GM23338 (cell line): ENCODE data around the gene ECSCR. TPM values are rescaled to one million over a fixed set of nuclear protein-coding genes. Genes with fewer than 3 reads are reported as not detected.

Source experiments
- ATAC-seq: fragments of 200-7000 bp; cut with Tn5 transposase; 3 replicates; pipeline ENCODE4 v1.9.1; 2020
- DNase-seq: peaks from one replicate; pipeline ENCODE4 v3.0.0-alpha.2; 2015; ENCODE audit warnings: low spot score
- H2AFZ ChIP-seq: fragments of 200-600 bp; sonication (generic); 2 replicates; pipeline ENCODE4 v1.8.0; 2016; ENCODE audit warnings: antibody characterized with exemption, mild to moderate bottlenecking, moderate library complexity
- H3F3A ChIP-seq: fragments of 200-600 bp; sonication (generic); replicated peaks from 2 replicates; pipeline ENCODE4 v1.8.0; 2017; ENCODE audit warnings: antibody characterized with exemption, mixed run types, low read depth
- H3K27ac ChIP-seq: fragments of 200-600 bp; sonication (generic); 2 replicates; pipeline ENCODE4 v1.6.1; 2016; ENCODE audit warnings: low read depth
- H3K27me3 ChIP-seq: fragments of 200-600 bp; sonication (generic); 2 replicates; pipeline ENCODE4 v1.8.0; 2016; ENCODE audit warnings: mild to moderate bottlenecking, mixed run types, moderate library complexity; ENCODE audit not compliant: insufficient read depth
- H3K36me3 ChIP-seq: fragments of 200-600 bp; sonication (generic); 2 replicates; pipeline ENCODE4 v1.8.0; 2016; ENCODE audit warnings: mild to moderate bottlenecking; ENCODE audit not compliant: insufficient read depth
- H3K4me1 ChIP-seq: fragments of 200-600 bp; sonication (generic); 2 replicates; pipeline ENCODE4 v1.8.0; 2016; ENCODE audit warnings: mild to moderate bottlenecking, moderate library complexity; ENCODE audit not compliant: insufficient read depth
- H3K4me2 ChIP-seq: fragments of 200-600 bp; sonication (generic); 2 replicates; pipeline ENCODE4 v1.7.1; 2017; ENCODE audit warnings: mixed run types
- H3K4me3 ChIP-seq: fragments of 200-600 bp; sonication (generic); 2 replicates; pipeline ENCODE4 v1.6.1; 2016; ENCODE audit warnings: mixed run types
- H3K79me2 ChIP-seq: fragments of 200-600 bp; sonication (generic); replicated peaks from 2 replicates; pipeline ENCODE4 v1.8.0; 2017; ENCODE audit warnings: mild to moderate bottlenecking; ENCODE audit not compliant: insufficient read depth
- H3K9me2 ChIP-seq: fragments of 200-600 bp; sonication (generic); 2 replicates; pipeline ENCODE4 v1.8.0; 2017; ENCODE audit not compliant: insufficient read depth
- H4K20me1 ChIP-seq: fragments of 200-600 bp; sonication (generic); replicated peaks from 2 replicates; pipeline ENCODE4 v1.8.0; 2017; ENCODE audit warnings: mild to moderate bottlenecking; ENCODE audit not compliant: insufficient read depth
- H3K27ac Mint-ChIP-seq: 2 replicates; pipeline ENCODE4 v1.8.0; 2020; ENCODE audit warnings: inconsistent platforms, mild to moderate bottlenecking, moderate library complexity, mixed read lengths
- H3K27me3 Mint-ChIP-seq: 3 replicates; pipeline ENCODE4 v1.8.0; 2022; ENCODE audit warnings: low read depth, mild to moderate bottlenecking, moderate library complexity, mixed read lengths, inconsistent platforms; ENCODE audit not compliant: insufficient read depth, poor library complexity
- H3K36me3 Mint-ChIP-seq: 3 replicates; pipeline ENCODE4 v1.8.0; 2021; ENCODE audit warnings: low read depth, mild to moderate bottlenecking, inconsistent platforms, moderate library complexity, mixed read lengths
- H3K4me1 Mint-ChIP-seq: 3 replicates; pipeline ENCODE4 v1.8.0; 2020; ENCODE audit warnings: mild to moderate bottlenecking, inconsistent platforms, mixed read lengths
- H3K4me3 Mint-ChIP-seq: 3 replicates; pipeline ENCODE4 v1.8.0; 2021; ENCODE audit warnings: moderate library complexity, mild to moderate bottlenecking, inconsistent platforms, mixed read lengths
- H3K9me3 Mint-ChIP-seq: 3 replicates; pipeline ENCODE4 v1.8.0; 2020; ENCODE audit warnings: moderate library complexity, mild to moderate bottlenecking, inconsistent platforms, mixed read lengths
- CREB1 ChIP-seq: fragments of 250-450 bp; sonication (Bioruptor Pico); IDR thresholded peaks from 2 replicates; pipeline ENCODE4 v1.5.0; 2020; ENCODE audit warnings: low read depth, mild to moderate bottlenecking, moderate library complexity
- CTCF ChIP-seq, 2 experiments: fragments of 200-600 bp in 1 of 2; sonication (generic) in 1 of 2; conservative IDR thresholded peaks; 2 replicates each; pipeline versions ENCODE4 v1.5.1 to v1.6.1; 2016 to 2017; ENCODE audit warnings: antibody characterized with exemption in 2 of 2, low read depth in 2 of 2, mild to moderate bottlenecking in 2 of 2, moderate library complexity in 1 of 2
- ETS1 ChIP-seq: IDR thresholded peaks from 2 replicates; pipeline ENCODE4 v1.6.1; 2016; ENCODE audit warnings: antibody characterized with exemption
- EZH2 ChIP-seq: fragments of 200-600 bp; sonication (generic); IDR thresholded peaks from one replicate; pipeline ENCODE4 v1.8.0; 2017; ENCODE audit warnings: antibody characterized with exemption, mild to moderate bottlenecking, low read depth; ENCODE audit not compliant: unreplicated experiment
- EZH2phosphoT487 ChIP-seq: fragments of 200-600 bp; sonication (generic); IDR thresholded peaks from one replicate; pipeline ENCODE4 v1.8.1; 2018; ENCODE audit warnings: antibody characterized with exemption; ENCODE audit not compliant: unreplicated experiment
- JUNB ChIP-seq: IDR thresholded peaks from one replicate; pipeline ENCODE4 v1.6.1; 2016; ENCODE audit warnings: antibody characterized with exemption; ENCODE audit not compliant: unreplicated experiment
- POLR2AphosphoS5 ChIP-seq: IDR thresholded peaks from 2 replicates; pipeline ENCODE4 v1.6.1; 2016; ENCODE audit warnings: antibody characterized with exemption, low read depth
- REST ChIP-seq: IDR thresholded peaks from one replicate; pipeline ENCODE4 v1.6.1; 2018; ENCODE audit warnings: antibody characterized with exemption; ENCODE audit not compliant: unreplicated experiment
- STAT1 ChIP-seq: IDR thresholded peaks from one replicate; pipeline ENCODE4 v1.6.1; 2016; ENCODE audit warnings: antibody characterized with exemption; ENCODE audit not compliant: unreplicated experiment
- ZNF114 ChIP-seq: fragments of 250-450 bp; sonication (Bioruptor Pico); IDR thresholded peaks from 2 replicates; pipeline ENCODE4 v1.5.0; 2020; ENCODE audit warnings: mild to moderate bottlenecking, moderate library complexity
- ZNF331 ChIP-seq: fragments of 250-450 bp; sonication (Bioruptor Pico); IDR thresholded peaks from 2 replicates; pipeline ENCODE4 v1.5.0; 2020; ENCODE audit warnings: low read depth, mild to moderate bottlenecking, moderate library complexity
- ZNF462 ChIP-seq: fragments of 250-450 bp; sonication (Bioruptor Pico); IDR thresholded peaks from 2 replicates; pipeline ENCODE4 v1.5.0; 2020; ENCODE audit warnings: mild to moderate bottlenecking, moderate library complexity
- polyA plus RNA-seq: library from polyadenylated mRNA; unstranded; fragments of >200 nt; fragmentation: Nextera tagmentation; extraction: Ambion mirVana; gene quantifications from 2 replicates; pipeline ENCODE4 v1.2.1, GENCODE V29; 2016
- total RNA-seq: library from RNA; depleted of rRNA; stranded (reverse); fragments of >200 nt; shearing (Covaris generic); gene quantifications from 2 replicates; pipeline ENCODE4 v1.2.3, GENCODE V29; 2014

Gene ECSCR
- total and polyA plus RNA-seq, 2 experiments from 2014 or later, result 2.2 to 2.6 TPM

- TF ChIP-seq EZH2 (no peak), EZH2phosphoT487 (no peak)
Measured at GRCh38 chr5:139403787-139404483, 58.6 kb downstream of the ECSCR start, which contains the start of gene SPATA24 (continued).

- Histone ChIP-seq H3K27ac (peak overlapping the region; percentile 94), H4K20me1 (0 out of 2 replicates have a peak, but pooled peaks cover 5% of the 10 kb centered on the region), H3K4me3 (peak overlapping the region; percentile 65), H3K79me2 (0 out of 2 replicates have a peak, but pooled peaks cover 3% of the 10 kb centered on the region), H3K4me2 (peak overlapping the region; percentile 81), H3K9me2 (no peaks in the 10 kb centered on the region), H3K36me3 (no peaks in the 10 kb centered on the region), H3F3A (peaks cover 16% of the 10 kb centered on the region), H3K4me1 (peaks cover 16% of the 10 kb centered on the region), H2AFZ (peak overlapping the region; percentile 76; the same call in 1 of the 2 replicates), H3K27me3 (no peaks in the 10 kb centered on the region)
- H3K9me3 Mint-ChIP-seq, result no peaks in the 10 kb centered on the region
- H3K27ac Mint-ChIP-seq, result peak overlapping the region; percentile 100
- DNase-seq, result no peak
- peaks cover 15% of the 10 kb centered on the region for H3K4me1 Mint-ChIP-seq
- peaks cover 11% of the 10 kb centered on the region for H3K27me3 Mint-ChIP-seq
- H3K36me3 Mint-ChIP-seq, result peaks cover 10% of the 10 kb centered on the region
- peak; percentile 2; the same call in 1 of the 3 replicates for ATAC-seq
- peak overlapping the region; percentile 95 for H3K4me3 Mint-ChIP-seq
- no peak for TF ChIP-seq EZH2
- no peak for TF ChIP-seq ZNF462 (CRISPR knock-in tag)
- no peak for TF ChIP-seq CTCF (conservative IDR thresholded peaks at IDR 0.05; ENCODE audit: low read depth in 2 of 2)
- no peak for TF ChIP-seq CREB1 (CRISPR knock-in tag)
- no peak for TF ChIP-seq POLR2AphosphoS5
- TF ChIP-seq ZNF331 (CRISPR knock-in tag), result no peak
- TF ChIP-seq EZH2phosphoT487, result no peak
- TF ChIP-seq JUNB, result no peak
- TF ChIP-seq ZNF114 (CRISPR knock-in tag), result no peak
- no peak for TF ChIP-seq ETS1
- no peak for TF ChIP-seq REST
- no peak for TF ChIP-seq STAT1
Measured at GRCh38 chr5:139403418-139403786, 59.1 kb downstream of the ECSCR start.
